MM.1S (cell line): ENCODE data around the gene PSMC3IP.

Source experiments
- DNase-seq: peaks from one replicate; pipeline ENCODE4 v3.0.0-alpha.2; 2015
- H2AFZ ChIP-seq: fragments of 300-600 bp; sonication (generic); 2 replicates; pipeline ENCODE4 v1.6.0; 2016; ENCODE audit warnings: antibody characterized with exemption, low read length
- H3F3A ChIP-seq: fragments of 300-600 bp; sonication (generic); 2 replicates; pipeline ENCODE4 v1.6.1; 2016; ENCODE audit warnings: mild to moderate bottlenecking, antibody characterized with exemption, low read length, moderate library complexity, mixed read lengths; ENCODE audit not compliant: insufficient read depth
- H3K27ac ChIP-seq: fragments of 300-600 bp; sonication (generic); 2 replicates; pipeline ENCODE4 v1.5.1; 2016; ENCODE audit warnings: mild to moderate bottlenecking, low read length
- H3K27me3 ChIP-seq: fragments of 300-600 bp; sonication (generic); replicated peaks from 2 replicates; pipeline ENCODE4 v1.6.0; 2016; ENCODE audit warnings: low read length; ENCODE audit not compliant: insufficient read depth
- H3K36me3 ChIP-seq: fragments of 300-600 bp; sonication (generic); replicated peaks from 2 replicates; pipeline ENCODE4 v1.6.1; 2016; ENCODE audit warnings: mild to moderate bottlenecking, low read length, mixed read lengths; ENCODE audit not compliant: insufficient read depth
- H3K4me1 ChIP-seq: fragments of 300-600 bp; sonication (generic); 2 replicates; pipeline ENCODE4 v1.6.1; 2016; ENCODE audit warnings: low read length, mixed read lengths
- H3K4me2 ChIP-seq: fragments of 300-600 bp; sonication (generic); 2 replicates; pipeline ENCODE4 v1.6.0; 2016; ENCODE audit warnings: low read depth, low read length
- H3K4me3 ChIP-seq: fragments of 300-600 bp; sonication (generic); 2 replicates; pipeline ENCODE4 v1.5.1; 2016; ENCODE audit warnings: low read length, mixed read lengths
- H3K79me2 ChIP-seq: fragments of 300-600 bp; sonication (generic); 2 replicates; pipeline ENCODE4 v1.6.1; 2016; ENCODE audit warnings: mixed run types, low read length, mixed read lengths
- H3K9ac ChIP-seq: fragments of 300-600 bp; sonication (generic); 2 replicates; pipeline ENCODE4 v1.6.1; 2016; ENCODE audit warnings: low read length, mixed read lengths
- H3K9me2 ChIP-seq: fragments of 300-600 bp; sonication (generic); replicated peaks from 2 replicates; pipeline ENCODE4 v1.6.1; 2016; ENCODE audit warnings: mild to moderate bottlenecking, low read length, mixed read lengths; ENCODE audit not compliant: insufficient read depth
- H3K9me3 ChIP-seq: fragments of 300-600 bp; sonication (generic); replicated peaks from 2 replicates; pipeline ENCODE4 v1.6.1; 2016; ENCODE audit warnings: mild to moderate bottlenecking, low read length, mixed read lengths; ENCODE audit not compliant: insufficient read depth
- H4K20me1 ChIP-seq: fragments of 300-600 bp; sonication (generic); 2 replicates; pipeline ENCODE4 v1.6.1; 2016; ENCODE audit warnings: mild to moderate bottlenecking, low read length, moderate library complexity, mixed read lengths; ENCODE audit not compliant: insufficient read depth
- EZH2 ChIP-seq: fragments of 300-600 bp; sonication (generic); optimal IDR thresholded peaks from 2 replicates; pipeline ENCODE3; 2017; ENCODE audit warnings: low read depth, mild to moderate bottlenecking, antibody characterized with exemption, low read length, mixed read lengths
- EZH2phosphoT487 ChIP-seq: fragments of 300-600 bp; sonication (generic); IDR thresholded peaks from 2 replicates; pipeline ENCODE4 v1.6.1; 2018; ENCODE audit warnings: antibody characterized with exemption, low read length
- TF ChIP-seq, protein P1 (sequence below): fragments of 300-600 bp; sonication (generic); IDR thresholded peaks from 2 replicates; pipeline ENCODE4 v1.5.1; 2016; ENCODE audit warnings: antibody characterized with exemption, low read length, mixed read lengths

Gene PSMC3IP

DNA sequence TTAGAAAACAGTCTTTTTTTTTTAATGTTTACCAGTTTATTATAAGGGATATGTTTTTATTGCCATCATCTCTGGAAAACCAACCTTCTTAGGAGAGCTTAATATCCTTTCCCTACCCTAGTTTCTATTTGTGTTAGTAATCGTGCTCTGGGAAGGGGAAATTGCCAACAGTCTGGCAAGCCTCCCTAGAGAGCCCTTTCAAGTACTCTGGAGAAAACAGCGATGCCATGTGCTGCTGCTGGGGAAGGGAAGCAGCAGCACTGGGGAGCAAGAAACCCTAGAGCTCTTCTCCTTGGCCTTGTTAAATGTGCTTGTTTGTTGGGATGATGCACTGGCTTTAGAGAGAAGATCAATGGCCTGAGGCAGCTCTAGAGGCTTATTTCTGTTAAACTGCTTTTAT is 21.4 kb upstream of the PSMC3IP start:
- H3K9me2 ChIP-seq = no peaks in the 10 kb centered on the region
- H3K36me3 ChIP-seq = no peaks in the 10 kb centered on the region; the same call in 1 of the 2 replicates
- 0 out of 2 replicates have a peak, but pooled peaks cover 8% of the 10 kb centered on the region for H4K20me1 ChIP-seq
- TF ChIP-seq, protein P1, sequence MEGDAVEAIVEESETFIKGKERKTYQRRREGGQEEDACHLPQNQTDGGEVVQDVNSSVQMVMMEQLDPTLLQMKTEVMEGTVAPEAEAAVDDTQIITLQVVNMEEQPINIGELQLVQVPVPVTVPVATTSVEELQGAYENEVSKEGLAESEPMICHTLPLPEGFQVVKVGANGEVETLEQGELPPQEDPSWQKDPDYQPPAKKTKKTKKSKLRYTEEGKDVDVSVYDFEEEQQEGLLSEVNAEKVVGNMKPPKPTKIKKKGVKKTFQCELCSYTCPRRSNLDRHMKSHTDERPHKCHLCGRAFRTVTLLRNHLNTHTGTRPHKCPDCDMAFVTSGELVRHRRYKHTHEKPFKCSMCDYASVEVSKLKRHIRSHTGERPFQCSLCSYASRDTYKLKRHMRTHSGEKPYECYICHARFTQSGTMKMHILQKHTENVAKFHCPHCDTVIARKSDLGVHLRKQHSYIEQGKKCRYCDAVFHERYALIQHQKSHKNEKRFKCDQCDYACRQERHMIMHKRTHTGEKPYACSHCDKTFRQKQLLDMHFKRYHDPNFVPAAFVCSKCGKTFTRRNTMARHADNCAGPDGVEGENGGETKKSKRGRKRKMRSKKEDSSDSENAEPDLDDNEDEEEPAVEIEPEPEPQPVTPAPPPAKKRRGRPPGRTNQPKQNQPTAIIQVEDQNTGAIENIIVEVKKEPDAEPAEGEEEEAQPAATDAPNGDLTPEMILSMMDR = no peak
- TF ChIP-seq EZH2phosphoT487 = no peak
- no peak for TF ChIP-seq EZH2
- no peaks in the 10 kb centered on the region for H3F3A ChIP-seq
- no peaks in the 10 kb centered on the region for H3K4me1 ChIP-seq
- H3K27me3 ChIP-seq = no peaks in the 10 kb centered on the region
- H3K4me2 ChIP-seq = no peak overlapping the region
- no peak overlapping the region for H3K27ac ChIP-seq
- peaks cover 86% of the 10 kb centered on the region for H3K79me2 ChIP-seq
- H3K4me3 ChIP-seq = no peak overlapping the region
- H2AFZ ChIP-seq = no peak overlapping the region
- no peak overlapping the region for H3K9ac ChIP-seq
- H3K9me3 ChIP-seq = no peaks in the 10 kb centered on the region
- no peak for DNase-seq

DNA sequence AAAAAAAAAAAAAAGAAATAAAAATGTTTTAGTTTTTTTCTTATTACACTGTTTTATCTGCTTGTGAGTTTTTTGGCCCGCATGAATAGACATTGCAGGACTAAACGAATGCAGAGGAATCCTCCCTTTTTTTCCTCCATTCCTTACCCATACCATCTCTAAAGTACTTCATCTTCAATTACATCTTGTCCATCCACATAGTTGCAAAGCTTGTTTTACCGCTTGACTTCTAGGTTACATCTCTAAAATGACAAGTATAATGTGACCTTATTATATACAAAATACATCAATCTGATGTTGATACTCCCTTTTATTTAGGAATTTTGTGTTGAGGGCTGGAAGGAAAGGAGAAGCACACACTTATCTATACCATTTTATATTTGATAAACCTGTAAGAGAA is 18.9 kb upstream of the PSMC3IP start:
- Histone ChIP-seq H3K9me3 (no peaks in the 10 kb centered on the region), H3K79me2 (peaks cover 85% of the 10 kb centered on the region), H4K20me1 (0 out of 2 replicates have a peak, but pooled peaks cover 4% of the 10 kb centered on the region), H3K27ac (no peak overlapping the region), H3K4me3 (no peak overlapping the region), H3K27me3 (no peaks in the 10 kb centered on the region), H3F3A (no peaks in the 10 kb centered on the region), H3K9ac (no peak overlapping the region), H2AFZ (no peak overlapping the region), H3K36me3 (peaks cover 6% of the 10 kb centered on the region), H3K4me1 (0 out of 2 replicates have a peak, but pooled peaks cover 6% of the 10 kb centered on the region), H3K4me2 (no peak overlapping the region), H3K9me2 (no peaks in the 10 kb centered on the region)
- TF ChIP-seq EZH2phosphoT487 = no peak
- TF ChIP-seq, protein P1 = no peak
- DNase-seq = no peak

DNA sequence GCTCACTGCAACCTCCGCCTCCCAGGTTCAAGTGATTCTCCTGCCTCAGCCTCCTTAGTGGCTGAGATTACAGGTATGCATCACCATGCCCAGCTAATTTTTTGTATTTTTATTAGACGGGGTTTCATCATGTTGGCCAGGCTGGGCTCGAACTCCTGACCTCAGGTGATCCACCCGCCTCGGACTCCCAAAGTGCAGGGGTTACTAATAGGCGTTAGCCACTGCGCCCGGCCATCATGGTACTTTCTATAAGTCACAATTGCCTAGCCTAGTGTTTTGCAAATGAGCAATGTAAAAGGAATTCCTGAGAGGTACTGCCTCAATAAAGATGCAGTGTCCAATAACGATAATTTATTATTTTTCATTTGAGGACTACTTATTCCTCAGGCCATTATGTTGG is 13.9 kb upstream of the PSMC3IP start:
- H4K20me1 ChIP-seq = no peaks in the 10 kb centered on the region
- H3K4me3 ChIP-seq = no peak overlapping the region
- H3K79me2 ChIP-seq = peaks cover 66% of the 10 kb centered on the region
- DNase-seq = no peak
- peaks cover 23% of the 10 kb centered on the region for H3F3A ChIP-seq
- no peak overlapping the region for H3K9ac ChIP-seq
- H3K9me3 ChIP-seq = no peaks in the 10 kb centered on the region
- TF ChIP-seq EZH2 (no peak), EZH2phosphoT487 (no peak)
- TF ChIP-seq, protein P1 = no peak
- H3K4me1 ChIP-seq = peaks cover 28% of the 10 kb centered on the region
- H3K27ac ChIP-seq = no peak overlapping the region
- H3K9me2 ChIP-seq = no peaks in the 10 kb centered on the region
- H3K27me3 ChIP-seq = no peaks in the 10 kb centered on the region
- H3K4me2 ChIP-seq = no peak overlapping the region
- H3K36me3 ChIP-seq = peaks cover 6% of the 10 kb centered on the region
- no peak overlapping the region for H2AFZ ChIP-seq

- no peaks in the 10 kb centered on the region for H3K9me3 ChIP-seq
- TF ChIP-seq EZH2phosphoT487 = no peak
- no peak for TF ChIP-seq EZH2
- TF ChIP-seq, protein P1 = no peak
- peaks cover 65% of the 10 kb centered on the region for H3K79me2 ChIP-seq
- peaks cover 34% of the 10 kb centered on the region for H3K4me1 ChIP-seq
- peaks cover 28% of the 10 kb centered on the region for H3F3A ChIP-seq
- DNase-seq = no peak
- peaks cover 6% of the 10 kb centered on the region for H3K36me3 ChIP-seq
- H3K4me3 ChIP-seq = no peak overlapping the region
- H3K27ac ChIP-seq = no peak overlapping the region
- no peak overlapping the region for H2AFZ ChIP-seq
- H3K27me3 ChIP-seq = no peaks in the 10 kb centered on the region
- H3K9ac ChIP-seq = no peak overlapping the region
- H4K20me1 ChIP-seq = no peaks in the 10 kb centered on the region
- H3K9me2 ChIP-seq = no peaks in the 10 kb centered on the region
- H3K4me2 ChIP-seq = no peak overlapping the region
Observed at GRCh38 chr17:42590886-42591285, 13.4 kb upstream of the PSMC3IP start.
